Transverse colon (tissue), 4 donors: ENCODE data around the gene RIC8A. TPM values are rescaled to one million over a fixed set of nuclear protein-coding genes. Genes with fewer than 3 reads are reported as not detected.

Source experiments
- DNase-seq: peaks from one replicate; pipeline ENCODE4 v3.0.0-alpha.2; 2019
- H3K27ac ChIP-seq, 4 donors: fragments of 200-600 bp; sonication (generic); 2 replicates each; pipeline ENCODE4 v1.5.1; 2016 to 2018; ENCODE audit warnings: inconsistent platforms in 4 of 4
- H3K27me3 ChIP-seq: fragments of 200-600 bp; sonication (generic); 2 replicates; pipeline ENCODE4 v1.5.1; 2017; ENCODE audit warnings: inconsistent platforms
- H3K36me3 ChIP-seq, 4 donors: fragments of 200-600 bp; sonication (generic); 2 replicates each; pipeline ENCODE4 v1.5.1; 2017 to 2019; ENCODE audit warnings: inconsistent platforms in 4 of 4
- H3K4me1 ChIP-seq, 4 donors: fragments of 200-600 bp; sonication (generic); 2 replicates each; pipeline ENCODE4 v1.5.1; 2017 to 2020; ENCODE audit warnings: inconsistent platforms in 4 of 4
- H3K4me3 ChIP-seq, 4 donors: fragments of 200-600 bp; sonication (generic); 1 replicate in 1 of 4; 2 replicates in 3 of 4; pipeline versions ENCODE4 v1.5.1 to v1.6.1; 2017 to 2019; ENCODE audit warnings: inconsistent platforms in 4 of 4
- H3K9me3 ChIP-seq, 2 donors: fragments of 200-600 bp; sonication (generic); 2 replicates each; pipeline ENCODE4 v1.5.1; 2017 to 2019; ENCODE audit warnings: inconsistent platforms in 2 of 2
- CTCF ChIP-seq, 5 experiments: fragments of 200-600 bp in 3 of 5; fragments of 450-650 bp in 2 of 5; sonication (generic) in 3 of 5; IDR thresholded peaks; 1 replicate in 2 of 5; 2 replicates in 3 of 5; pipeline ENCODE4 v1.5.1; 2016 to 2017; ENCODE audit warnings: antibody characterized with exemption in 5 of 5, inconsistent platforms in 3 of 5, mild to moderate bottlenecking in 2 of 5, moderate library complexity in 1 of 5
- EP300 ChIP-seq: sonication (generic); formaldehyde crosslinking; IDR thresholded peaks from one replicate; pipeline ENCODE4 v1.6.1; 2017; ENCODE audit warnings: antibody characterized with exemption, low read depth
- POLR2A ChIP-seq: fragments of 450-650 bp; IDR thresholded peaks from one replicate; pipeline ENCODE4 v1.6.1; 2016; ENCODE audit warnings: antibody characterized with exemption, mild to moderate bottlenecking, moderate library complexity
- POLR2AphosphoS5 ChIP-seq, 3 donors: sonication (generic); formaldehyde crosslinking; IDR thresholded peaks; one replicate each; pipeline ENCODE4 v1.6.1; 2016; ENCODE audit warnings: antibody characterized with exemption in 3 of 3
- WGBS, 2 donors: methylation state at CpG; one replicate each; pipeline ENCODE4 v1.1.5; 2018; ENCODE audit warnings: low coverage in 1 of 2; 5-methylcytosine and 5-hydroxymethylcytosine counted together
- in situ Hi-C, 4 donors: fragments of 200-750 bp; cut with MboI; loops; one replicate each; pipeline versions ENCODE4 v1.15.0 to v1.15.1; 2017; ENCODE audit warnings: low sequenced_read_pairs in 3 of 4, low pct_ligation_motif_present in 1 of 4, low pct_unique_long_range_greater_than_20kb in 1 of 4
- intact Hi-C: fragments of 100-400 bp; cut with DNase I; formaldehyde crosslinking; loops from one replicate; pipeline ENCODE4 v1.15.1; 2023; ENCODE audit warnings: low total_unique reads
- total RNA-seq, 4 donors: library from RNA; depleted of rRNA; stranded (reverse); fragments of >200 nt; gene quantifications; one replicate each; pipeline ENCODE4 v1.1.0, GENCODE V29; 2016

Gene RIC8A
- total RNA-seq, 4 donors from 2014 or later: 59.2 to 145 (median 93.8) TPM

- WGBS, 2 donors: 78 to 97% methylated on average over 3 to 7 of the region's 7 CpGs
- no peaks in the 10 kb centered on the region for H3K27me3 ChIP-seq
- no peak for DNase-seq
- no peaks in the 10 kb centered on the region for H3K9me3 ChIP-seq
- intact Hi-C loops: no loop called here
- TF ChIP-seq POLR2A (no peak), EP300 (no peak), CTCF (IDR thresholded peaks at IDR 0.05) (no peak), POLR2AphosphoS5 (IDR thresholded peaks at IDR 0.05) (no peak)
- no peaks in the 10 kb centered on the region for H3K4me1 ChIP-seq
- H3K36me3 ChIP-seq: no peaks in the 10 kb centered on the region
- H3K4me3 ChIP-seq: no peak overlapping the region
- in situ Hi-C loops: no loop called here
- H3K27ac ChIP-seq: no peak overlapping the region
These were observed 16.9 kb downstream of the RIC8A start for GRCh38 chr11:224424-224823.

GRCh38 chr11:225734-226453 lies 18.4 kb downstream of the RIC8A start:
- DNase-seq: no peak

GRCh38 chr11:227824-228379 lies 20.4 kb downstream of the RIC8A start:
- H3K36me3 ChIP-seq: no peaks in the 10 kb centered on the region
- TF ChIP-seq POLR2A: no peak
- TF ChIP-seq EP300: no peak
- no peak overlapping the region for H3K27ac ChIP-seq
- in situ Hi-C loops: no loop called here
- H3K9me3 ChIP-seq: no peaks in the 10 kb centered on the region
- intact Hi-C loops: no loop called here
- no peaks in the 10 kb centered on the region for H3K4me1 ChIP-seq
- no peaks in the 10 kb centered on the region for H3K27me3 ChIP-seq
- no peak for DNase-seq
- 85 to 88% methylated on average over 2 to 6 of the region's 6 CpGs for WGBS, 2 donors
- H3K4me3 ChIP-seq: no peak overlapping the region

More at GRCh38 chr11:225734-226453, 18.4 kb downstream of the RIC8A start:
- 92 to 93% methylated on average over 5 to 10 of the region's 10 CpGs for WGBS, 2 donors
- Histone ChIP-seq H3K27me3 (no peaks in the 10 kb centered on the region), H3K36me3 (no peaks in the 10 kb centered on the region), H3K4me1 (no peaks in the 10 kb centered on the region), H3K4me3 (no peak overlapping the region), H3K27ac (no peak overlapping the region), H3K9me3 (no peaks in the 10 kb centered on the region)
- in situ Hi-C loops: no loop called here
- TF ChIP-seq CTCF (IDR thresholded peaks at IDR 0.05) (no peak), EP300 (no peak), POLR2AphosphoS5 (IDR thresholded peaks at IDR 0.05) (no peak), POLR2A (no peak)
- intact Hi-C loops: no loop called here

GRCh38 chr11:230431-230830 lies 22.9 kb downstream of the RIC8A start:
- in situ Hi-C loops: no loop called here
- H3K4me3 ChIP-seq: no peak overlapping the region
- H3K36me3 ChIP-seq: no peaks in the 10 kb centered on the region
- H3K9me3 ChIP-seq: no peaks in the 10 kb centered on the region
- H3K4me1 ChIP-seq: peaks cover 3 to 8% (median 5%) of the 10 kb centered on the region in 4 donors
- intact Hi-C loops: no loop called here
- 94 to 97% methylated on average over 6 to 10 of the region's 10 CpGs for WGBS, 2 donors
- no peak for TF ChIP-seq POLR2A
- TF ChIP-seq EP300: no peak
- no peak for TF ChIP-seq POLR2AphosphoS5 (IDR thresholded peaks at IDR 0.05)
- no peak for TF ChIP-seq CTCF (IDR thresholded peaks at IDR 0.05)
- no peak overlapping the region for H3K27ac ChIP-seq
- DNase-seq: no peak
- no peaks in the 10 kb centered on the region for H3K27me3 ChIP-seq
